HEK293 (cell line): ENCODE results near the gene LGALS3BP.

Source experiments
- CTCF ChIA-PET: fragments of 350-600 bp; formaldehyde crosslinking; extraction: SDS; loops from one replicate; lab custom pipeline; 2021; ENCODE audit warnings: antibody characterized with exemption; lab: Yijun Ruan, JAX
- POLR2A ChIA-PET: fragments of 300-600 bp; formaldehyde crosslinking; extraction: SDS; loops from one replicate; lab custom pipeline; 2020; ENCODE audit warnings: antibody characterized with exemption, inconsistent platforms; lab: Yijun Ruan, JAX
- H3K27ac ChIP-seq: fragments of 200-500 bp; sonication (Bioruptor generic); 2 replicates; pipeline ENCODE4 v1.5.1; 2014; ENCODE audit warnings: low read depth, low read length, control low read depth, inconsistent platforms; ENCODE audit errors: extremely low read depth
- H3K36me3 ChIP-seq, 2 experiments: fragments of 200-500 bp in 1 of 2; sonication (Bioruptor generic) in 1 of 2; 1 replicate in 1 of 2; 2 replicates in 1 of 2; pipeline ENCODE4 v1.5.1; 2014 to 2017; ENCODE audit warnings: inconsistent platforms in 2 of 2, low read length in 2 of 2; ENCODE audit not compliant: control insufficient read depth in 2 of 2, insufficient read depth in 1 of 2
- H3K4me1 ChIP-seq: fragments of 200-500 bp; sonication (Bioruptor generic); 2 replicates; pipeline ENCODE4 v1.5.1; 2014; ENCODE audit warnings: mild to moderate bottlenecking, low read length, inconsistent platforms; ENCODE audit not compliant: control insufficient read depth, insufficient read depth
- H3K4me3 ChIP-seq: 2 replicates; pipeline ENCODE4 v1.5.1; 2011; ENCODE audit warnings: low read depth, mild to moderate bottlenecking, control low read depth, low read length, moderate library complexity
- H3K9me3 ChIP-seq: fragments of 200-500 bp; sonication (Bioruptor generic); 2 replicates; pipeline ENCODE4 v1.5.1; 2014; ENCODE audit warnings: low read depth, low read length, inconsistent platforms; ENCODE audit not compliant: control insufficient read depth, insufficient read depth
- CTCF ChIP-seq: fragments of 450-650 bp; formaldehyde crosslinking; IDR thresholded peaks from 2 replicates; pipeline ENCODE4 v1.5.1; 2016; ENCODE audit warnings: missing biosample characterization, missing genetic modification characterization
- GLIS1 ChIP-seq: fragments of 450-650 bp; formaldehyde crosslinking; IDR thresholded peaks from 2 replicates; pipeline ENCODE4 v1.5.1; 2016; ENCODE audit warnings: missing biosample characterization, missing genetic modification characterization
- GLIS2 ChIP-seq: fragments of 450-650 bp; formaldehyde crosslinking; IDR thresholded peaks from 2 replicates; pipeline ENCODE4 v1.5.1; 2016; ENCODE audit warnings: missing biosample characterization, missing genetic modification characterization
- KLF10 ChIP-seq: fragments of 450-650 bp; IDR thresholded peaks from 2 replicates; pipeline ENCODE4 v1.5.1; 2018; ENCODE audit warnings: missing biosample characterization, mild to moderate bottlenecking, missing genetic modification characterization
- PATZ1 ChIP-seq: fragments of 450-650 bp; formaldehyde crosslinking; IDR thresholded peaks from 2 replicates; pipeline ENCODE4 v1.5.1; 2016; ENCODE audit warnings: missing biosample characterization, missing genetic modification characterization
- PRDM10 ChIP-seq: fragments of 450-650 bp; formaldehyde crosslinking; IDR thresholded peaks from 2 replicates; pipeline ENCODE4 v1.5.1; 2016; ENCODE audit warnings: missing biosample characterization, missing genetic modification characterization
- ZFP69B ChIP-seq: fragments of 450-650 bp; formaldehyde crosslinking; IDR thresholded peaks from 2 replicates; pipeline ENCODE4 v1.5.1; 2016; ENCODE audit warnings: missing biosample characterization, missing genetic modification characterization
- ZNF133 ChIP-seq: fragments of 450-650 bp; formaldehyde crosslinking; IDR thresholded peaks from 2 replicates; pipeline ENCODE4 v1.5.1; 2016; ENCODE audit warnings: missing biosample characterization, missing genetic modification characterization
- ZNF148 ChIP-seq: fragments of 450-650 bp; formaldehyde crosslinking; IDR thresholded peaks from 2 replicates; pipeline ENCODE4 v1.5.0; 2017; ENCODE audit warnings: missing biosample characterization, missing genetic modification characterization, borderline replicate concordance
- ZNF16 ChIP-seq: fragments of 450-650 bp; formaldehyde crosslinking; IDR thresholded peaks from 2 replicates; pipeline ENCODE4 v1.5.1; 2016; ENCODE audit warnings: low read depth, missing biosample characterization, missing genetic modification characterization
- ZNF223 ChIP-seq: fragments of 450-650 bp; formaldehyde crosslinking; IDR thresholded peaks from 2 replicates; pipeline ENCODE4 v1.5.1; 2016; ENCODE audit warnings: missing biosample characterization, missing genetic modification characterization
- ZNF302 ChIP-seq: fragments of 450-650 bp; formaldehyde crosslinking; IDR thresholded peaks from 2 replicates; pipeline ENCODE4 v1.5.1; 2016; ENCODE audit warnings: missing biosample characterization, missing genetic modification characterization, low read depth
- ZNF518A ChIP-seq: fragments of 450-650 bp; formaldehyde crosslinking; conservative IDR thresholded peaks from 2 replicates; pipeline ENCODE4 v1.5.1; 2016; ENCODE audit warnings: low read depth, missing biosample characterization, missing genetic modification characterization
- ZNF654 ChIP-seq: fragments of 450-650 bp; formaldehyde crosslinking; IDR thresholded peaks from 2 replicates; pipeline ENCODE4 v1.5.1; 2016; ENCODE audit warnings: low read depth, missing biosample characterization, missing genetic modification characterization
- ZNF768 ChIP-seq: fragments of 450-650 bp; formaldehyde crosslinking; IDR thresholded peaks from 2 replicates; pipeline ENCODE4 v1.5.1; 2018; ENCODE audit warnings: missing biosample characterization, mild to moderate bottlenecking, missing genetic modification characterization
- ZNF776 ChIP-seq: fragments of 450-650 bp; formaldehyde crosslinking; IDR thresholded peaks from 2 replicates; pipeline ENCODE4 v1.5.0; 2017; ENCODE audit warnings: missing biosample characterization, missing genetic modification characterization, borderline replicate concordance
- ZNF791 ChIP-seq: fragments of 450-650 bp; formaldehyde crosslinking; IDR thresholded peaks from 2 replicates; pipeline ENCODE4 v1.5.1; 2016; ENCODE audit warnings: missing biosample characterization, missing genetic modification characterization

Gene LGALS3BP

GRCh38 chr17:78993241-78993956 is 13.7 kb upstream of the LGALS3BP start:
- Histone ChIP-seq H3K36me3 (peaks cover 4 to 83% of the 10 kb centered on the region in 2 experiments), H3K27ac (no peak overlapping the region), H3K9me3 (no peaks in the 10 kb centered on the region)
- CTCF ChIA-PET = interaction anchor here (0.6 to 2.3 kb wide), 16 partner anchors 9 to 1924 kb away, joined by 3 to 21 read pairs (median 7); partner anchors contain the start of genes ENGASE and LGALS3BP
- TF ChIP-seq ZNF791 (tag by site-specific recombination) (no peak), ZNF776 (no peak), PATZ1 (peak; percentile 83), GLIS2 (tag by site-specific recombination) (peak; percentile 50; the same call in 1 of the 2 replicates), CTCF (tag by site-specific recombination) (peak; percentile 70), ZNF148 (no peak), ZNF302 (tag by site-specific recombination) (no peak), ZNF654 (peak; percentile 31), ZNF223 (peak; percentile 92), ZNF518A (tag by site-specific recombination) (no peak), KLF10 (no peak), ZNF768 (no peak), PRDM10 (tag by site-specific recombination) (no peak), ZNF16 (tag by site-specific recombination) (no peak), ZFP69B (0 out of 2 replicates have a peak, but pooled peaks have one; percentile 50), GLIS1 (tag by site-specific recombination) (no peak), ZNF133 (no peak)
- TF ChIP-seq, all 188 proteins: peak for 6
- POLR2A ChIA-PET = no interaction called here
- Histone ChIP-seq H3K4me1 (no peaks in the 10 kb centered on the region), H3K4me3 (no peak overlapping the region)
